Purkinje cell (primary cell): Measurements from ENCODE around the gene CDCA7L. TPM values are rescaled to one million over a fixed set of nuclear protein-coding genes. Genes with fewer than 3 reads are reported as not detected.

Source experiments
- polyA plus RNA-seq: library from polyadenylated mRNA; unstranded; fragments of >200 nt; fragmentation: Nextera tagmentation; gene quantifications from 2 replicates; pipeline ENCODE4 v1.2.1, GENCODE V29; 2014

CDCA7L gene
- polyA plus RNA-seq, result 2.8 and 3.9 TPM in 2 replicates

GRCh38 chr7:21945454-21946221 lies at the start of gene CDCA7L:
CDCA7L (minus strand) TSS chr7:21945899; CDS start chr7:21945804, 95 bp downstream.

